ENCODE data around the gene TCHH. TPM values are rescaled to one million over a fixed set of nuclear protein-coding genes. Genes with fewer than 3 reads are reported as not detected.

TCHH gene
- total and polyA plus RNA-seq, 2 of the 13 experiments (the other 11 are each of a cell fraction or from before 2014, with no cell fraction given) = not detected

GRCh38 chr1:152159144-152159543 lies 43.9 kb upstream of the TCHH start, which contains the start of gene RPTN:
Gene RPTN, minus strand, starts transcription at chr1:152159228. Its CDS starts 1,339 bp downstream, at chr1:152157889.
- TF ChIP-seq NFKBIZ (CRISPR knock-in tag; IDR thresholded peaks at IDR 0.05) (no peak), ZNF660 (CRISPR knock-in tag; IDR thresholded peaks at IDR 0.05; ENCODE audit: borderline replicate concordance, low read depth) (no peak), ZNF792 (CRISPR knock-in tag; IDR thresholded peaks at IDR 0.05) (no peak), TCF7 (IDR thresholded peaks at IDR 0.05; ENCODE audit: low read depth) (no peak), NFATC3 (CRISPR knock-in tag; IDR thresholded peaks at IDR 0.05) (no peak), SALL2 (CRISPR knock-in tag; IDR thresholded peaks at IDR 0.05) (no peak), XBP1 (CRISPR knock-in tag; IDR thresholded peaks at IDR 0.05) (no peak), SP140L (CRISPR knock-in tag; IDR thresholded peaks at IDR 0.05; ENCODE audit: borderline replicate concordance) (no peak), ZNF775 (CRISPR knock-in tag; IDR thresholded peaks at IDR 0.05; ENCODE audit: borderline replicate concordance) (no peak), ZNF136 (CRISPR knock-in tag; IDR thresholded peaks at IDR 0.05; ENCODE audit: low read depth) (no peak)
- TF ChIP-seq, protein P1, sequence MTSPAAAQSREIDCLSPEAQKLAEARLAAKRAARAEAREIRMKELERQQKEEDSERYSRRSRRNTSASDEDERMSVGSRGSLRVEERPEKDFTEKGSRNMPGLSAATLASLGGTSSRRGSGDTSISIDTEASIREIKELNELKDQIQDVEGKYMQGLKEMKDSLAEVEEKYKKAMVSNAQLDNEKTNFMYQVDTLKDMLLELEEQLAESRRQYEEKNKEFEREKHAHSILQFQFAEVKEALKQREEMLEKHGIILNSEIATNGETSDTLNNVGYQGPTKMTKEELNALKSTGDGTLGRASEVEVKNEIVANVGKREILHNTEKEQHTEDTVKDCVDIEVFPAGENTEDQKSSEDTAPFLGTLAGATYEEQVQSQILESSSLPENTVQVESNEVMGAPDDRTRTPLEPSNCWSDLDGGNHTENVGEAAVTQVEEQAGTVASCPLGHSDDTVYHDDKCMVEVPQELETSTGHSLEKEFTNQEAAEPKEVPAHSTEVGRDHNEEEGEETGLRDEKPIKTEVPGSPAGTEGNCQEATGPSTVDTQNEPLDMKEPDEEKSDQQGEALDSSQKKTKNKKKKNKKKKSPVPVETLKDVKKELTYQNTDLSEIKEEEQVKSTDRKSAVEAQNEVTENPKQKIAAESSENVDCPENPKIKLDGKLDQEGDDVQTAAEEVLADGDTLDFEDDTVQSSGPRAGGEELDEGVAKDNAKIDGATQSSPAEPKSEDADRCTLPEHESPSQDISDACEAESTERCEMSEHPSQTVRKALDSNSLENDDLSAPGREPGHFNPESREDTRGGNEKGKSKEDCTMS (CRISPR knock-in tag; conservative IDR thresholded peaks at IDR 0.05) = no peak
- Histone ChIP-seq H3K27me3 (ENCODE audit: control insufficient read depth in 1 of 2, insufficient read depth in 2 of 2, low read length in 2 of 2) (no peaks in the 10 kb centered on the region), H2AFZ (ENCODE audit: low read length) (no peak within 1 kb of the TSS), H3K36me3 (replicated peaks in 1 of 2; ENCODE audit: control insufficient read depth in 1 of 2, insufficient read depth in 2 of 2, low read length in 2 of 2) (no peaks in the 10 kb centered on the region), H3K9ac (ENCODE audit: insufficient read depth, low read depth, low read length) (no peak within 1 kb of the TSS), H4K20me1 (ENCODE audit: insufficient read depth, low read length) (no peaks in the 10 kb centered on the region), H3K4me2 (ENCODE audit: low read depth, low read length) (no peak within 1 kb of the TSS), H3K9me3 (ENCODE audit: low read length) (no peaks in the 10 kb centered on the region), H3K4me1 (ENCODE audit: insufficient read depth, low read length) (peaks cover 18% of the 10 kb centered on the region), H3K79me2 (ENCODE audit: insufficient read depth, low read length) (no peaks in the 10 kb centered on the region), H3K27ac (ENCODE audit: extremely low read length, insufficient read depth, low read length) (no peak within 1 kb of the TSS), H3K4me3 (replicated peaks in 1 of 3; ENCODE audit: insufficient read depth in 1 of 3, low read depth in 2 of 3, low read length in 3 of 3) (no peak within 1 kb of the TSS)
- FAIRE-seq (no peak), DNase-seq (ENCODE audit: low spot score) (no peak), ATAC-seq (no peak)
- 6% methylated on average over 1 of the region's 1 CpG for WGBS (ENCODE audit: low lambda C conversion rate)
- intact Hi-C loops (cut with micrococcal nuclease; ENCODE audit: unreplicated experiment) = no loop called here
- no TSS peak for BruUV-seq (replicated peaks)
- CTCF ChIA-PET (ENCODE audit: low intra/inter-chr PET ratio, low total read pairs) = no interaction called here
- POLR2A ChIA-PET = no interaction called here
- in situ Hi-C loops (cut with HindIII; ENCODE audit: extremely low pct_ligation_motif_present, low pct_unique_long_range_greater_than_20kb) = no loop called here
